ENCODE results near the gene SLC44A4. TPM values are rescaled to one million over a fixed set of nuclear protein-coding genes. Genes with fewer than 3 reads are reported as not detected.
A peak's percentile ranks its signal among the peaks of the same experiment; 100 is the strongest.

Gene SLC44A4
- total RNA-seq: not detected
- polyA plus RNA-seq: 0.05 TPM
- long read RNA-seq, donor 1: 0 reads
- long read RNA-seq, donor 2: 0 reads
- long read RNA-seq, donor 3: 0 reads
- long read RNA-seq, donor 4: 0 reads

- intact Hi-C loops (cut with DNase I): no loop called here
- H3K4me3 ChIP-seq (ENCODE audit: low read length): no peak within 1 kb of the TSS
- no peak within 1 kb of the TSS for H3K27ac ChIP-seq (ENCODE audit: low read length)
- no peaks in the 10 kb centered on the region for H3K4me1 ChIP-seq (ENCODE audit: control insufficient read depth, insufficient read depth, low read length)
- DNase-seq (peak in 2 of 3 donors; percentile 19 to 40), ATAC-seq (no peak)
- no peaks in the 10 kb centered on the region for H3K9me3 ChIP-seq (ENCODE audit: control insufficient read depth, low read length)
- no peaks in the 10 kb centered on the region for H3K27me3 ChIP-seq (ENCODE audit: control insufficient read depth, insufficient read depth)
- WGBS: 46% methylated on average over 18 of the region's 18 CpGs
Observed at GRCh38 chr6:31878726-31879125, at the start of gene SLC44A4. Gene SLC44A4 (minus strand): TSS chr6:31878997. CDS start chr6:31878980, 17 bp downstream.

DNA sequence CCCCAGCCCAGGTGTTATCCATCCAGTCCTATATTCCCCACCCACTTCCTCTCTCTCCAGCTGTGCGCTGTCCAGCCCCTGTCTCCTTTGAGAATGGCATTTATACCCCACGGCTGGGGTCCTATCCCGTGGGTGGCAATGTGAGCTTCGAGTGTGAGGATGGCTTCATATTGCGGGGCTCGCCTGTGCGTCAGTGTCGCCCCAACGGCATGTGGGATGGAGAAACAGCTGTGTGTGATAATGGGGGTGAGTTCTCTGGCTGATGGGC, 49.8 kb upstream of the SLC44A4 start:
- WGBS: 78% methylated on average over 9 of the region's 9 CpGs
- no peak for DNase-seq
- no peaks in the 10 kb centered on the region for H3K9me3 ChIP-seq (ENCODE audit: control insufficient read depth, low read length)
- no peaks in the 10 kb centered on the region for H3K27me3 ChIP-seq (ENCODE audit: control insufficient read depth, insufficient read depth)
- no peak overlapping the region for H3K27ac ChIP-seq (ENCODE audit: low read length)
- intact Hi-C loops (cut with DNase I): no loop called here
- H3K4me1 ChIP-seq (ENCODE audit: control insufficient read depth, insufficient read depth, low read length): no peaks in the 10 kb centered on the region
- H3K4me3 ChIP-seq (ENCODE audit: low read length): no peak overlapping the region
- no peak for ATAC-seq

GRCh38 chr6:31927863-31928671, 49.3 kb upstream of the SLC44A4 start:
- H3K4me1 ChIP-seq (ENCODE audit: control insufficient read depth, insufficient read depth, low read length): no peaks in the 10 kb centered on the region
- ATAC-seq (peak; percentile 29 to 36), DNase-seq (peak in 1 of 3 donors; percentile 38)
- H3K27ac ChIP-seq (ENCODE audit: low read length): no peak overlapping the region
- H3K4me3 ChIP-seq (ENCODE audit: low read length): no peak overlapping the region
- H3K27me3 ChIP-seq (ENCODE audit: control insufficient read depth, insufficient read depth): no peaks in the 10 kb centered on the region
- 74% methylated on average over 11 of the region's 11 CpGs for WGBS
- H3K9me3 ChIP-seq (ENCODE audit: control insufficient read depth, low read length): no peaks in the 10 kb centered on the region
- intact Hi-C loops (cut with DNase I): no loop called here

- Histone ChIP-seq H3K27me3 (ENCODE audit: control insufficient read depth, insufficient read depth) (no peaks in the 10 kb centered on the region), H3K9me3 (ENCODE audit: control insufficient read depth, low read length) (no peaks in the 10 kb centered on the region), H3K4me3 (ENCODE audit: low read length) (no peak within 1 kb of the TSS), H3K4me1 (ENCODE audit: control insufficient read depth, insufficient read depth, low read length) (no peaks in the 10 kb centered on the region), H3K27ac (ENCODE audit: low read length) (no peak within 1 kb of the TSS)
- DNase-seq (peak in 1 of 3 donors; percentile 51), ATAC-seq (peak in 1 of 2 donors; percentile 14)
- intact Hi-C loops (cut with DNase I): no loop called here
- 56% methylated on average over 11 of the region's 11 CpGs for WGBS
Observed at GRCh38 chr6:31927242-31927862, 48.6 kb upstream of the SLC44A4 start, which contains the start of gene C2. Gene C2 (plus strand): TSS chr6:31927717. CDS start chr6:31927753, 36 bp downstream.

- ATAC-seq (no peak), DNase-seq (no peak)
- H3K27ac ChIP-seq (ENCODE audit: low read length): no peak overlapping the region
- no peaks in the 10 kb centered on the region for H3K4me1 ChIP-seq (ENCODE audit: control insufficient read depth, insufficient read depth, low read length)
- WGBS: 8% methylated on average over 5 of the region's 5 CpGs
- no peaks in the 10 kb centered on the region for H3K27me3 ChIP-seq (ENCODE audit: control insufficient read depth, insufficient read depth)
- intact Hi-C loops (cut with DNase I): no loop called here
- H3K9me3 ChIP-seq (ENCODE audit: control insufficient read depth, low read length): no peaks in the 10 kb centered on the region
- no peak overlapping the region for H3K4me3 ChIP-seq (ENCODE audit: low read length)
Observed at GRCh38 chr6:31922942-31923341, 44.1 kb upstream of the SLC44A4 start.

DNA sequence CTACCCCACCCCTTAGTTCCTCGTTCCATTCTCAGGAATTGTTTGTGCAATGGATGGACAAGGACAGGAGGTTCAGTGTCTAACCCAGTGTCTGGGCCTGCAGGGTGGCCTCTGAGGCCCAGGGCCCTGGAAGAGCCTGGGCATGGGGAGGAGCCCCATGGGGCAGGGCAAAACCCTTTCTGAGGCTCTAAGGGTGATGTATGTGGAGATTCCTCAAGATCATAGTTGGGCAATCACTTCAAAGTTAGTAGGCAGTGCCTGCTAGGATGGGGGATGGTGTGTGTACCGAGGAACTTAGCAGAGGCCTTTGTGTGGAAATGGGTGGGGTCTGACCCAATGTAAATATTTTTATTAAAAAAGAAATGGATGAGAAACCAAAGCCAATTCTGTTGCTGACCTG, 42.0 kb upstream of the SLC44A4 start:
- ATAC-seq (peak in 1 of 2 donors; percentile 28), DNase-seq (no peak)
- intact Hi-C loops (cut with DNase I): no loop called here
- 67% methylated on average over 2 of the region's 2 CpGs for WGBS
- Histone ChIP-seq H3K4me3 (ENCODE audit: low read length) (no peak overlapping the region), H3K27ac (ENCODE audit: low read length) (no peak overlapping the region), H3K4me1 (ENCODE audit: control insufficient read depth, insufficient read depth, low read length) (no peaks in the 10 kb centered on the region), H3K27me3 (ENCODE audit: control insufficient read depth, insufficient read depth) (no peaks in the 10 kb centered on the region), H3K9me3 (ENCODE audit: control insufficient read depth, low read length) (no peaks in the 10 kb centered on the region)

DNA sequence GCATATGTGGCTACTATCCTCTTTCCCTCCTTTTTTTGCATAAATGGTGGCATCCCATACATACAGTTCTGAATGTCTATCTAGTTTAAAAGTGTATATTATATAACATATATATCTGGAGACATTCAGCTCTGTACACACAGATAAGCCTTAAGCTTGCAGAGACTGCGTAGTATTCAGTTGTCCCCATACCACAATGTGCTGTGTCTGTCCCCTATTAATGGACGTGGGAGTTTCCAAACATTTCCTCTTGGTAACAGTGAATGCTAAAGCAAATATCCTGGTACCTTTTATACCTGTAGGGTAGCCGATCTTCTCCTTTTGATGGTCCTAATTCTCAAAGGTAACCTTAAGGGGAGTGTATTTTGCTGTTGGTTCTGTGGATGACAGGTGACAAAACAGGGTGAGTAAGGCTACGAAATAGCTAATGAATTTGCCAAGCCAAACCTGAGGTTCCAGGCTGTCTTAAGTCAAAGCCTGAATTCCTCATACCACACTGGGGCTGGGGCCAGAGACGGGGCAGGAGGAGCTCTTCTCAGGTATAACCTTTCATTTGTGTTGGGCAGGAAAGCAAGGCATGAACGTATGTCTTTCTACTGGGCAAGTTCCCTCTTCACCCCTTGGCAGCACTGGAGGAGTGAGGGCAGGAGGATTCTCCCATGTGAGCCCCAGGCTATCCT, 41.0 kb upstream of the SLC44A4 start:
- Histone ChIP-seq H3K4me3 (ENCODE audit: low read length) (no peak overlapping the region), H3K9me3 (ENCODE audit: control insufficient read depth, low read length) (no peaks in the 10 kb centered on the region), H3K27ac (ENCODE audit: low read length) (no peak overlapping the region), H3K4me1 (ENCODE audit: control insufficient read depth, insufficient read depth, low read length) (no peaks in the 10 kb centered on the region), H3K27me3 (ENCODE audit: control insufficient read depth, insufficient read depth) (no peaks in the 10 kb centered on the region)
- ATAC-seq (no peak), DNase-seq (no peak)
- intact Hi-C loops (cut with DNase I): no loop called here
- WGBS: 78% methylated on average over 6 of the region's 6 CpGs

DNA sequence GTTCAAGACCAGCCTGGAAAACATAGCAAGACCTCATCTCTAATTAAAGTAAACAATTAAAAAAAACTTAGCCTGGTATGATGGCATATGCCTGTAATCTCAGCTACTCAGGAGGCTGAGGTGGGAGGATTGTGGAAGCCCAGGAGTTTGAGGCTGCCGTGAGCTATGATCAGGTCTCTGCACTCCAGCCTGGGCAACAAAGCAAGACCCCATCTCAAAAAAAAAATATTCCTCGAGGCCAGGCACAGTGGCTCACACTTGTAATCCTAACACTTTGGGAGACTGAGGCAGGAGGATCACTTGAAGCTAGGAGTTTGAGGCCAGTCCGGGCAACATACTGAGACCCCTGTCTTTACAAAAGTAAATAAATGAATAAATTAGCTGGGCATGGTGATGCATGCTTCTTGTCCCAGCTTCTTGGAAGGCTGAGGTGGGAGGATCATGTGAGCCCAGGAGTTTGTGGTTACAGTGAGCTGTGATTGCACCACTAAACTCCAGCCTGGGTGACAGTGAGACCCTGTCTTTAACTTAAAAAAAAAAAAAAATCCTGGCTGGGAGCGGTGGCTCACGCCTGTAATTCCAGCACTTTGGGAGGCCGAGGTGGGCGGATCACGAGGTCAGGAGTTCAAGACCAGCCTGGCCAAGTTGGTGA, 39.4 kb upstream of the SLC44A4 start:
- Histone ChIP-seq H3K27me3 (ENCODE audit: control insufficient read depth, insufficient read depth) (no peaks in the 10 kb centered on the region), H3K27ac (ENCODE audit: low read length) (no peak overlapping the region), H3K9me3 (ENCODE audit: control insufficient read depth, low read length) (no peaks in the 10 kb centered on the region), H3K4me3 (ENCODE audit: low read length) (no peak overlapping the region), H3K4me1 (ENCODE audit: control insufficient read depth, insufficient read depth, low read length) (no peaks in the 10 kb centered on the region)
- intact Hi-C loops (cut with DNase I): no loop called here
- ATAC-seq (no peak), DNase-seq (no peak)
- WGBS: 81% methylated on average over 8 of the region's 8 CpGs

GRCh38 chr6:31915756-31916155, 37.0 kb upstream of the SLC44A4 start:
- no peaks in the 10 kb centered on the region for H3K4me1 ChIP-seq (ENCODE audit: control insufficient read depth, insufficient read depth, low read length)
- H3K4me3 ChIP-seq (ENCODE audit: low read length): no peak overlapping the region
- intact Hi-C loops (cut with DNase I): no loop called here
- no peaks in the 10 kb centered on the region for H3K27me3 ChIP-seq (ENCODE audit: control insufficient read depth, insufficient read depth)
- no peak overlapping the region for H3K27ac ChIP-seq (ENCODE audit: low read length)
- no peaks in the 10 kb centered on the region for H3K9me3 ChIP-seq (ENCODE audit: control insufficient read depth, low read length)
- DNase-seq: no peak
- ATAC-seq: no peak
- 82% methylated on average over 6 of the region's 6 CpGs for WGBS

- Histone ChIP-seq H3K9me3 (ENCODE audit: control insufficient read depth, low read length) (no peaks in the 10 kb centered on the region), H3K27me3 (ENCODE audit: control insufficient read depth, insufficient read depth) (no peaks in the 10 kb centered on the region), H3K4me3 (ENCODE audit: low read length) (no peak overlapping the region), H3K27ac (ENCODE audit: low read length) (no peak overlapping the region), H3K4me1 (ENCODE audit: control insufficient read depth, insufficient read depth, low read length) (no peaks in the 10 kb centered on the region)
- intact Hi-C loops (cut with DNase I): no loop called here
- no peak for DNase-seq
- no peak for ATAC-seq
Observed at GRCh38 chr6:31915351-31915750, 36.6 kb upstream of the SLC44A4 start.

Measured in right cardiac atrium (tissue), 5 donors.